ENCODE data around the gene CABP2.

CABP2 gene

DNA sequence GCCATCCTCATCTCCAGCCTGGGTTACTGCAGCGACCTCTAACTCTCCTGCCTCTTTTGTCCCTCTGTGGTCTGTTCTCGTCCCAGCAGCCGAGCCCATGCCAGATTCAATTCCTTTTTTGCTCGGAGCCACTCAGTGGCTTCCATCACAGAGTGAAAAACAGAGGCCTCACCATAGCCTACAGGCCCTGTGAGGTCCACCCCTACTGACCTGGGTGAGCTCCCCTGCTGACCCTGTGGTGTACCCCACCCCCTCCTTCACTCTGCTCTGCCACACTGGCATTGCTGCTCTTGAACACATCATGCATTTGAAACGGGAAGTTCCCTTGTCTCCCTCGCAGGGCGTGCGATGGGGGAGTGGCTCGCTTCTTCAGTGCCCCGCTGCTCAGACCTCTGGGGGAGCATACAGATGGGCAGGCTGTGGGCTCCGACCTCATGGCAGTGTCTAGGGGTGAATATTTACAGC, 38.4 kb downstream of the CABP2 start:
- H4K20me1 ChIP-seq (ENCODE audit: insufficient read depth, low read length): peaks cover 24% of the 10 kb centered on the region
- peaks cover 44% of the 10 kb centered on the region for H3K4me1 ChIP-seq (ENCODE audit: insufficient read depth, low read length)
- peak overlapping the region; percentile 28 to 68; a peak in 3 of 4 replicates for H3K4me3 ChIP-seq (ENCODE audit: low read depth in 1 of 2, low read length in 2 of 2)
- H3K27me3 ChIP-seq (ENCODE audit: insufficient read depth, low read length, poor library complexity): no peaks in the 10 kb centered on the region
- peak overlapping the region; percentile 76 for H3K4me2 ChIP-seq (ENCODE audit: insufficient read depth, low read length)
- peak overlapping the region; percentile 99 for H3K27ac ChIP-seq (ENCODE audit: low read length)
- no peak for ATAC-seq (ENCODE audit: insufficient read depth, low read depth)
- TF ChIP-seq, protein P1, sequence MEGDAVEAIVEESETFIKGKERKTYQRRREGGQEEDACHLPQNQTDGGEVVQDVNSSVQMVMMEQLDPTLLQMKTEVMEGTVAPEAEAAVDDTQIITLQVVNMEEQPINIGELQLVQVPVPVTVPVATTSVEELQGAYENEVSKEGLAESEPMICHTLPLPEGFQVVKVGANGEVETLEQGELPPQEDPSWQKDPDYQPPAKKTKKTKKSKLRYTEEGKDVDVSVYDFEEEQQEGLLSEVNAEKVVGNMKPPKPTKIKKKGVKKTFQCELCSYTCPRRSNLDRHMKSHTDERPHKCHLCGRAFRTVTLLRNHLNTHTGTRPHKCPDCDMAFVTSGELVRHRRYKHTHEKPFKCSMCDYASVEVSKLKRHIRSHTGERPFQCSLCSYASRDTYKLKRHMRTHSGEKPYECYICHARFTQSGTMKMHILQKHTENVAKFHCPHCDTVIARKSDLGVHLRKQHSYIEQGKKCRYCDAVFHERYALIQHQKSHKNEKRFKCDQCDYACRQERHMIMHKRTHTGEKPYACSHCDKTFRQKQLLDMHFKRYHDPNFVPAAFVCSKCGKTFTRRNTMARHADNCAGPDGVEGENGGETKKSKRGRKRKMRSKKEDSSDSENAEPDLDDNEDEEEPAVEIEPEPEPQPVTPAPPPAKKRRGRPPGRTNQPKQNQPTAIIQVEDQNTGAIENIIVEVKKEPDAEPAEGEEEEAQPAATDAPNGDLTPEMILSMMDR (IDR thresholded peaks at IDR 0.05; ENCODE audit: borderline replicate concordance, extremely low read depth, low read length, poor library complexity, severe bottlenecking): no peak
- TF ChIP-seq EZH2 (IDR thresholded peaks at IDR 0.05; ENCODE audit: borderline replicate concordance, low read depth, low read length, severe bottlenecking): no peak
- peaks cover 48% of the 10 kb centered on the region for H3K36me3 ChIP-seq (ENCODE audit: insufficient read depth, low read length)
- H3K9ac ChIP-seq (ENCODE audit: low read depth, low read length): peak overlapping the region; percentile 95
- peaks cover 46% of the 10 kb centered on the region for H3K79me2 ChIP-seq (ENCODE audit: insufficient read depth, low read length)
- H3K9me3 ChIP-seq (ENCODE audit: insufficient read depth, low read length, severe bottlenecking): no peaks in the 10 kb centered on the region
- DNase-seq: peak; percentile 68
- H2AFZ ChIP-seq (ENCODE audit: low read depth, low read length): 0 out of 2 replicates have a peak overlapping the region, but pooled peaks have one; percentile 5

DNA sequence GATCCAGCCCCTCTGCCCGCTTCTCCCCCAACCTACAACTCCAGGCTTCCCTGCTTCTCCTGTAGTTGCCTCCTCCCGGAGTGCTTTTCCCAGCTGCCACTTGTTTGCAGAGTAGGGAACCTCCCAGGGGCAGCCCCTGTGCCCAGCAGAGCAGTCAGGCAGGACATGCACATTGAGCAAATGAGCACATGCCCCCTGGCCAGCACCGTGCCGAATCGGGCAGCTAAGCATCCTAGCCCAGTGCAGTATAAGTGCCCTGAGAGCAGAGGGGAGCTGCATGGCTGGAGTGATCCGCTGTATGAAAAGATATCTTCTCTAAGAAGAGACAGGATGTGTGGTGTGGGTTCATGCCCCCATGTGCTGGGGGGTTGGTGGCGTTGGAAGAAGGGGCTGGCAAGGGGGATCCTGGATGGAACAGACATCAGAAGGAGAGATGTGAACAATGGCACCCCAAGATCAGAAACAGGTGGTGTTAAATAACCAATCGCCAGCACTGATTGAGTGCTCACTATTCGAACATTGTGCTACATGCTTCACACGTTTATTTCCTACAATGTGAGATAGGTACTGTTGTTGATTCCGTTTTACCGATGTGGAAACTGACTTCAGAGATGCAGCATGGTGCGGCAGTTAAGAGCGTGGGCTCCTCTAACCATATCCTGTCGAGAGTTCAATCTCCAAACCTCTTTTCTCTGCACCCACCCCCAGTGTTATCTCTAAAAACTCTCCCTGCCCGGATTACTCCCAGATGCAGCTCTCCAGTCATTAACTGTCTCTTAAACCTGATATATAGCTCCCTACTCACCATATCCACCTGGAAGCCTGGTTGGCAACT, 39.2 kb downstream of the CABP2 start:
- Histone ChIP-seq H3K9me3 (ENCODE audit: insufficient read depth, low read length, severe bottlenecking) (no peaks in the 10 kb centered on the region), H3K27ac (ENCODE audit: low read length) (peak overlapping the region; percentile 99), H2AFZ (ENCODE audit: low read depth, low read length) (peak overlapping the region; percentile 28), H3K4me3 (ENCODE audit: low read depth in 1 of 2, low read length in 2 of 2) (peak overlapping the region; percentile 28 to 68), H3K79me2 (ENCODE audit: insufficient read depth, low read length) (peaks cover 46% of the 10 kb centered on the region), H3K9ac (ENCODE audit: low read depth, low read length) (peak overlapping the region; percentile 95), H4K20me1 (ENCODE audit: insufficient read depth, low read length) (peaks cover 22% of the 10 kb centered on the region), H3K4me1 (ENCODE audit: insufficient read depth, low read length) (peaks cover 44% of the 10 kb centered on the region), H3K4me2 (ENCODE audit: insufficient read depth, low read length) (peak overlapping the region; percentile 76), H3K27me3 (ENCODE audit: insufficient read depth, low read length, poor library complexity) (no peaks in the 10 kb centered on the region), H3K36me3 (ENCODE audit: insufficient read depth, low read length) (peaks cover 40% of the 10 kb centered on the region)
- ATAC-seq (ENCODE audit: insufficient read depth, low read depth): peak; percentile 46
- DNase-seq: peak; percentile 75
- TF ChIP-seq, protein P1 (IDR thresholded peaks at IDR 0.05; ENCODE audit: borderline replicate concordance, extremely low read depth, low read length, poor library complexity, severe bottlenecking): no peak

DNA sequence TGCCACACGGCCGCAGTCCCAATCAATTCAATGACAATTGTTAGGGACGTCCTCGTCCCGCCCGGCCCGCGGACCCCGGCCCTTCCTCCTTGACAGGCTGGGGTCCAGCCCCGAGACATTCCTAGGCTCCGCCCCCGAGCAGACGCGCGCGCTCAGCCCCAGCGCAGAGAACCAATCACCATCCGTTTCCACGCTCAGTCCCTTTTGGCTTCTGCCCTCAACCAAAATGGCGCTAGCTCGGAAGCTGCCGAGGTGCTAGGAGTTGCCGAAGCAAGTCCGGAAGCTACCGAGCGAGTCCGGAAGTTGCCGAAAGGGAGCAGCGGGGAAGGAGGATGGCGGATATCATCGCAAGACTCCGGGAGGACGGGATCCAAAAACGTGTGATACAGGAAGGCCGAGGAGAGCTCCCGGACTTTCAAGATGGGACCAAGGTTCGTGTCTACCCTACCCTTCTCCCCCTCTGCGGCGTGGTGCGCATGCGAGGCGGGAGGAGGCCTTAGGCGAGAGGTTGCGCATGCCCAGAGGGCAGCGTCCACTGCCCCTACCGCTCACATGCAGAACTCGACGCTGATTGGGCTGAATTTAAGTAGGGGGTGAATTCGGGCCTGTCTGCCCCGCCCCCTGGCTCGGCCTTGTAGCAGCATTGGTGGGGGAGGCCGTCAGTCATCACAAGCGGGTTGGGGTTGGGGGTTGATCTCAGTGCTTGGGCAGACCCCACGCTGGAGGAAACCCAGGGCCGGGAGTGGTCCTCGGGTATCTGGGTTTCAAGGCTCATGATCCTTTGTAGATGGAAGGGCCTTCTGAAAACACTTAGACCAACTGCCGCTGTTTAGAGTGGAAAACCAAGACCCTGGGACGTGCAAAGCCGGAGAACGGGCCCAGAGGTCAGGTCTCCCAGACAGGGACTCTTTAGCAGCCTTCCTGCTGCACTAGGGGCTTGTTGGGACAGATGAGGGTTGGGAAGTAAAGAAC, 40.1 kb downstream of the CABP2 start, which contains the start of gene AIP:
AIP (plus strand) TSS at position 200 of the 972 bp plus-strand sequence; CDS start at position 333, 133 bp downstream.
- Histone ChIP-seq H3K27me3 (ENCODE audit: insufficient read depth, low read length, poor library complexity) (no peaks in the 10 kb centered on the region), H3K36me3 (ENCODE audit: insufficient read depth, low read length) (peaks cover 31% of the 10 kb centered on the region), H2AFZ (ENCODE audit: low read depth, low read length) (peak within 1 kb of the TSS; percentile 87), H3K4me1 (ENCODE audit: insufficient read depth, low read length) (peaks cover 44% of the 10 kb centered on the region), H3K27ac (ENCODE audit: low read length) (peak within 1 kb of the TSS; percentile 99), H3K9ac (ENCODE audit: low read depth, low read length) (peak within 1 kb of the TSS; percentile 95), H3K79me2 (ENCODE audit: insufficient read depth, low read length) (peaks cover 45% of the 10 kb centered on the region), H3K9me3 (ENCODE audit: insufficient read depth, low read length, severe bottlenecking) (no peaks in the 10 kb centered on the region), H4K20me1 (ENCODE audit: insufficient read depth, low read length) (peaks cover 19% of the 10 kb centered on the region), H3K4me3 (ENCODE audit: low read depth in 1 of 2, low read length in 2 of 2) (peak within 1 kb of the TSS; percentile 28 to 68), H3K4me2 (ENCODE audit: insufficient read depth, low read length) (peak within 1 kb of the TSS; percentile 76)
- ATAC-seq (ENCODE audit: insufficient read depth, low read depth) (peak; percentile 81), DNase-seq (peak; percentile 99)
- no peak for TF ChIP-seq EZH2 (IDR thresholded peaks at IDR 0.05; ENCODE audit: borderline replicate concordance, low read depth, low read length, severe bottlenecking)
- TF ChIP-seq, protein P1 (IDR thresholded peaks at IDR 0.05; ENCODE audit: borderline replicate concordance, extremely low read depth, low read length, poor library complexity, severe bottlenecking): peak; percentile 40

All from DND-41 (cell line).